GM23248 (cell line): Measurements from ENCODE around the gene PANK1. TPM values are rescaled to one million over a fixed set of nuclear protein-coding genes. Genes with fewer than 3 reads are reported as not detected.
A peak's percentile ranks its signal among the peaks of the same experiment; 100 is the strongest.

Experiments
- DNase-seq: peaks from one replicate; pipeline ENCODE4 v3.0.0-alpha.2; 2015
- H2AFZ ChIP-seq: fragments of 200-600 bp; sonication (generic); 2 replicates; pipeline ENCODE4 v1.6.1; 2016; ENCODE audit warnings: antibody characterized with exemption
- H3F3A ChIP-seq: fragments of 200-600 bp; sonication (generic); 2 replicates; pipeline ENCODE4 v1.6.1; 2016; ENCODE audit warnings: mild to moderate bottlenecking, antibody characterized with exemption, mixed run types; ENCODE audit not compliant: insufficient read depth
- H3K27ac ChIP-seq: fragments of 200-600 bp; sonication (generic); 2 replicates; pipeline ENCODE4 v1.5.1; 2016; ENCODE audit warnings: mild to moderate bottlenecking
- H3K27me3 ChIP-seq: fragments of 200-600 bp; sonication (generic); replicated peaks from 2 replicates; pipeline ENCODE4 v1.6.1; 2016; ENCODE audit warnings: mild to moderate bottlenecking; ENCODE audit not compliant: insufficient read depth
- H3K36me3 ChIP-seq: fragments of 200-600 bp; sonication (generic); 2 replicates; pipeline ENCODE4 v1.6.1; 2016; ENCODE audit warnings: low read depth, mild to moderate bottlenecking
- H3K4me1 ChIP-seq: fragments of 200-600 bp; sonication (generic); 2 replicates; pipeline ENCODE4 v1.6.1; 2016; ENCODE audit warnings: mild to moderate bottlenecking; ENCODE audit not compliant: insufficient read depth
- H3K4me2 ChIP-seq: fragments of 200-600 bp; sonication (generic); one replicate; pipeline ENCODE4 v1.6.1; 2016; ENCODE audit warnings: mild to moderate bottlenecking; ENCODE audit not compliant: unreplicated experiment
- H3K4me3 ChIP-seq: fragments of 200-600 bp; sonication (generic); 2 replicates; pipeline ENCODE4 v1.5.1; 2016; ENCODE audit warnings: mild to moderate bottlenecking
- H3K79me2 ChIP-seq: fragments of 200-600 bp; sonication (generic); 2 replicates; pipeline ENCODE4 v1.6.1; 2016; ENCODE audit warnings: mild to moderate bottlenecking; ENCODE audit not compliant: insufficient read depth
- H3K9ac ChIP-seq: fragments of 200-600 bp; sonication (generic); 2 replicates; pipeline ENCODE4 v1.6.1; 2016; ENCODE audit warnings: mild to moderate bottlenecking
- H3K9me2 ChIP-seq: fragments of 200-600 bp; sonication (generic); 2 replicates; pipeline ENCODE4 v1.6.1; 2016; ENCODE audit warnings: mixed run types, mild to moderate bottlenecking, moderate library complexity; ENCODE audit not compliant: insufficient read depth
- H3K9me3 ChIP-seq: fragments of 200-600 bp; sonication (generic); one replicate; pipeline ENCODE4 v1.6.1; 2017; ENCODE audit warnings: low read depth
- H4K20me1 ChIP-seq: fragments of 200-600 bp; sonication (generic); 2 replicates; pipeline ENCODE4 v1.6.0; 2016; ENCODE audit not compliant: insufficient read depth
- EZH2 ChIP-seq: fragments of 200-600 bp; sonication (generic); IDR thresholded peaks from 2 replicates; pipeline ENCODE4 v1.6.1; 2018; ENCODE audit warnings: antibody characterized with exemption, mild to moderate bottlenecking; ENCODE audit not compliant: insufficient read depth, poor library complexity, severe bottlenecking
- EZH2phosphoT487 ChIP-seq: fragments of 200-600 bp; sonication (generic); IDR thresholded peaks from 2 replicates; pipeline ENCODE4 v1.6.1; 2018; ENCODE audit warnings: antibody characterized with exemption, moderate library complexity, mild to moderate bottlenecking, low read depth; ENCODE audit not compliant: insufficient read depth
- WGBS, 2 experiments: methylation state at CpG; one replicate each; pipeline ENCODE4 v1.1.6; 2015 to 2017; ENCODE audit warnings: low lambda C conversion rate in 2 of 2, low coverage in 1 of 2; ENCODE audit errors: missing lambda C conversion rate in 2 of 2; 5-methylcytosine and 5-hydroxymethylcytosine counted together
- in situ Hi-C: fragments of 300-500 bp; cut with MboI; formaldehyde crosslinking; loops from 2 replicates; pipeline ENCODE4 v1.15.0; 2020
- polyA plus RNA-seq: library from polyadenylated mRNA; unstranded; fragments of >200 nt; fragmentation: Nextera tagmentation; extraction: Ambion mirVana; gene quantifications from 2 replicates; pipeline ENCODE4 v1.2.1, GENCODE V29; 2016
- total RNA-seq: library from RNA; depleted of rRNA; stranded (reverse); fragments of >200 nt; shearing (Covaris generic); gene quantifications from 2 replicates; pipeline ENCODE4 v1.2.3, GENCODE V29; 2014

The PANK1 gene
- total and polyA plus RNA-seq, 2 experiments from 2014 or later, result 3.3 to 3.6 TPM

DNA sequence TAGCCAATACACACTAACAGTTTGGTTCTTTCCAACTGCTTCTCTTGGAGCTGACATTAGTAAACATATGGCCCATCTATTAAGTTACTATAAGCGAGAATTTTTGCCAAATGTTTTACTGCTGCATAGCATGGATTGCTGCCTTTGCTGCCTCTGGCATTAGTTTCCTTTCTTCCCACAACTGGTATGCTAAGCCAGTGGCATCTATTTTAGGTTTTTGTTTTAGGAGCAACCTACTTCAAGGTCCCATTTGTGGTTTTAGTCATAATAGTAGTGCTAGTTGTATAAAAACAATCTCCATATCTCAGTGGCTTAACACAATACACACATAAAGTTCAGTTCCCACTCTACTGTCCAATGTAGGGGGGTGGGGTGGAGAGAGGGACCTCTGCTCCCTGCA lies 25.9 kb upstream of the PANK1 start:
- H3K9ac ChIP-seq, result no peak overlapping the region
- WGBS, 2 experiments, result 31 to 57% methylated on average over 1 of the region's 1 CpG
- H3K27ac ChIP-seq, result no peak overlapping the region
- no peaks in the 10 kb centered on the region for H3K9me3 ChIP-seq
- H3K27me3 ChIP-seq, result no peaks in the 10 kb centered on the region
- H3K4me2 ChIP-seq, result no peak overlapping the region
- H2AFZ ChIP-seq, result no peak overlapping the region
- H3K36me3 ChIP-seq, result no peaks in the 10 kb centered on the region
- no peaks in the 10 kb centered on the region for H3K9me2 ChIP-seq
- no peaks in the 10 kb centered on the region for H3K79me2 ChIP-seq
- no peak for TF ChIP-seq EZH2
- no peak for TF ChIP-seq EZH2phosphoT487
- no peak overlapping the region for H3K4me3 ChIP-seq
- in situ Hi-C loops, result no loop called here
- no peaks in the 10 kb centered on the region for H3F3A ChIP-seq
- no peaks in the 10 kb centered on the region for H4K20me1 ChIP-seq
- H3K4me1 ChIP-seq, result no peaks in the 10 kb centered on the region
- peak; percentile 4 for DNase-seq

DNA sequence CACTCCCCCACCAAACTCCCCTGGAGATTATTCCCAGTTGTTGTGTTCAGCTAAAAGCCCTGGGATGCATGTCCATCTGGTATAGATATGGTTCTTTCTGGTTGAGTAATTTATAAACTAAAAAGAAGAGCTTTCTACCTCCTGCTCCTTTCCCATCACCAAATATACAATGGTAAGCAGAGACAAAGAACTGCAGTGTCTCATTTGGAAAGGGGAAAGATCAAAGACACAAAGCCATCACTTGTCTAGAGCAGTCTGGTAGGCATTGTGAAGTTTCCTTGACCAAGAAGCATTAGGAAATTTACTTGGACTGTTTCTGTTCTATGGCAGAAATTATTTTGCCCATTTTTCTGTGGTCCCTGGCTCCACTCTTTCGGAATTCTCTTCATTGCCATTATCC lies 24.9 kb upstream of the PANK1 start:
- no peak overlapping the region for H3K27ac ChIP-seq

DNA sequence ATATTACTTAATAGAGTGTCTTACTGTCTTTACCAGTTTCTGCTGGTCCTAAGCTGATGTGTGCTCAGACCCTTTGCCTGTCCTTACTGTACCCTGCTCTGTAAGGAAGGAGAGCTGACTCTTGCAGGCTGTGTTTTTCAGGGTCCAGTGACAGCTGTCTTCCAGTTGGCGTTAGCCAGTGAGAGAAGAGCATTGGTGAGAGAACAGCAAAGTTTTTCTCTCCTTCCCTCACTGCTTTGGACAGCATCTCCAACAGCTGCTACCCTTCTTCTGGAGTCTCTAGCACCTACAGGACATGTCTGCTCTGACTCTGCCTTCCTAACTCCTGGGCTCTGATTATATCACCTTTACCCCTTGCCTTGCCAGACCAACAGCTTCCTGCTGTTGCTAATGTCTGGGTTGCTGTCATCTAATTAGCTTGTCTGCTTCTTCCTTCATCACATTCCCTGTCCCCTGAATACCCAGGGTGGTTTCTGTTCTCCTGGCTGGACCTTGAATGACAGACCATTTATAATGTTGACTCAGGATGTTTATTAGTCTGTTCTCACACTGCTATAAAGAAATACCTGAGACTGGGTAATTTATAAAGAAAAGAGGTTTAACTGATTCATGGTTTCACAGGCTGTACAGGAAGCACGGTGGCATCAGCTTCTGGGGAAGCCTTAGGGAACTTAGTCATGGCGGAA lies 23.5 kb upstream of the PANK1 start:
- Histone ChIP-seq H3F3A (no peaks in the 10 kb centered on the region), H3K27ac (no peak overlapping the region), H3K4me2 (no peak overlapping the region), H3K79me2 (no peaks in the 10 kb centered on the region), H3K4me1 (no peaks in the 10 kb centered on the region), H3K4me3 (no peak overlapping the region), H3K9ac (no peak overlapping the region), H3K9me2 (no peaks in the 10 kb centered on the region; the same call in 1 of the 2 replicates), H3K27me3 (no peaks in the 10 kb centered on the region), H3K9me3 (no peaks in the 10 kb centered on the region), H4K20me1 (no peaks in the 10 kb centered on the region), H2AFZ (no peak overlapping the region), H3K36me3 (no peaks in the 10 kb centered on the region)
- TF ChIP-seq EZH2phosphoT487 (no peak), EZH2 (no peak)
- 63 to 69% methylated on average over 3 of the region's 3 CpGs for WGBS, 2 experiments
- in situ Hi-C loops, result no loop called here
- no peak for DNase-seq

More for the DNA sequence above, 24.9 kb upstream of the PANK1 start:
- H3K79me2 ChIP-seq, result no peaks in the 10 kb centered on the region
- H4K20me1 ChIP-seq, result no peaks in the 10 kb centered on the region
- H3K4me2 ChIP-seq, result no peak overlapping the region
- H2AFZ ChIP-seq, result no peak overlapping the region
- DNase-seq, result no peak
- H3K9me3 ChIP-seq, result no peaks in the 10 kb centered on the region
- no peak overlapping the region for H3K4me3 ChIP-seq
- H3F3A ChIP-seq, result no peaks in the 10 kb centered on the region
- no peaks in the 10 kb centered on the region for H3K36me3 ChIP-seq
- no peaks in the 10 kb centered on the region for H3K27me3 ChIP-seq
- no peaks in the 10 kb centered on the region; the same call in 1 of the 2 replicates for H3K9me2 ChIP-seq
- TF ChIP-seq EZH2, result no peak
- no peak for TF ChIP-seq EZH2phosphoT487
- no peak overlapping the region for H3K9ac ChIP-seq
- no peaks in the 10 kb centered on the region for H3K4me1 ChIP-seq
- in situ Hi-C loops, result no loop called here
- WGBS, 2 experiments, result 80 to 88% methylated on average over 1 of the region's 1 CpG

DNA sequence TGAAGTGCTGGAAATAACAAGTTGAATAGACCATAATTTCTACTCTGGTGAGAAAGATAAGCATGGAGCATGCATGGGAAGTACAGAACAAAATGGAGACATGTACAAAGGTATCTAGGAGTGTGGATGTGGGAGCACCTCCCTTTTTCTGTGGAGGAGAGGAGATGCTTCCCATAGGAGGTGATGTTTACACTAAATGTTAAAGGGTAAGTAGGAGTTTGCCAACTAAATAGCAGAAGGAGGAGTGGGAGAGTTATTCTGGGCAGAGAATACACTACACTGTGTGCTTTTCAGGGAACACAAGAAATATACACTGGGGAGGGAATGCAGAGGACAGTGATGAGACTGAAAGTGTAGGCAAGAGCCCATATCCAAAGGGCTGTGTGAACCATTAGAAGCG lies 21.1 kb upstream of the PANK1 start:
- H3K27me3 ChIP-seq, result no peaks in the 10 kb centered on the region
- no peak overlapping the region for H3K4me2 ChIP-seq
- H3K27ac ChIP-seq, result no peak overlapping the region
- no peaks in the 10 kb centered on the region for H4K20me1 ChIP-seq
- no peak overlapping the region for H3K4me3 ChIP-seq
- H3K4me1 ChIP-seq, result no peaks in the 10 kb centered on the region
- no peak overlapping the region for H2AFZ ChIP-seq
- no peaks in the 10 kb centered on the region for H3K79me2 ChIP-seq
- no peaks in the 10 kb centered on the region for H3K36me3 ChIP-seq
- 94 to 96% methylated on average over 1 of the region's 1 CpG for WGBS, 2 experiments
- no peak overlapping the region for H3K9ac ChIP-seq
- H3K9me3 ChIP-seq, result no peaks in the 10 kb centered on the region
- DNase-seq, result no peak
- TF ChIP-seq EZH2phosphoT487 (no peak), EZH2 (no peak)
- H3F3A ChIP-seq, result no peaks in the 10 kb centered on the region
- no peaks in the 10 kb centered on the region; the same call in 1 of the 2 replicates for H3K9me2 ChIP-seq
- in situ Hi-C loops, result no loop called here
